GM21825 (cell line): ENCODE measurements around the gene PCDH8.

ENCODE experiments used
- ATAC-seq: cut with Tn5 transposase; IDR thresholded peaks from one replicate; pipeline ENCODE4 v1.9.1; 2021; ENCODE audit warnings: mild to moderate bottlenecking, moderate library complexity; ENCODE audit not compliant: unreplicated experiment

The PCDH8 gene, protein sequence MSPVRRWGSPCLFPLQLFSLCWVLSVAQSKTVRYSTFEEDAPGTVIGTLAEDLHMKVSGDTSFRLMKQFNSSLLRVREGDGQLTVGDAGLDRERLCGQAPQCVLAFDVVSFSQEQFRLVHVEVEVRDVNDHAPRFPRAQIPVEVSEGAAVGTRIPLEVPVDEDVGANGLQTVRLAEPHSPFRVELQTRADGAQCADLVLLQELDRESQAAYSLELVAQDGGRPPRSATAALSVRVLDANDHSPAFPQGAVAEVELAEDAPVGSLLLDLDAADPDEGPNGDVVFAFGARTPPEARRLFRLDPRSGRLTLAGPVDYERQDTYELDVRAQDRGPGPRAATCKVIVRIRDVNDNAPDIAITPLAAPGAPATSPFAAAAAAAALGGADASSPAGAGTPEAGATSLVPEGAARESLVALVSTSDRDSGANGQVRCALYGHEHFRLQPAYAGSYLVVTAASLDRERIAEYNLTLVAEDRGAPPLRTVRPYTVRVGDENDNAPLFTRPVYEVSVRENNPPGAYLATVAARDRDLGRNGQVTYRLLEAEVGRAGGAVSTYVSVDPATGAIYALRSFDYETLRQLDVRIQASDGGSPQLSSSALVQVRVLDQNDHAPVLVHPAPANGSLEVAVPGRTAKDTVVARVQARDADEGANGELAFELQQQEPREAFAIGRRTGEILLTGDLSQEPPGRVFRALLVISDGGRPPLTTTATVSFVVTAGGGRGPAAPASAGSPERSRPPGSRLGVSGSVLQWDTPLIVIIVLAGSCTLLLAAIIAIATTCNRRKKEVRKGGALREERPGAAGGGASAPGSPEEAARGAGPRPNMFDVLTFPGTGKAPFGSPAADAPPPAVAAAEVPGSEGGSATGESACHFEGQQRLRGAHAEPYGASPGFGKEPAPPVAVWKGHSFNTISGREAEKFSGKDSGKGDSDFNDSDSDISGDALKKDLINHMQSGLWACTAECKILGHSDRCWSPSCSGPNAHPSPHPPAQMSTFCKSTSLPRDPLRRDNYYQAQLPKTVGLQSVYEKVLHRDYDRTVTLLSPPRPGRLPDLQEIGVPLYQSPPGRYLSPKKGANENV

DNA sequence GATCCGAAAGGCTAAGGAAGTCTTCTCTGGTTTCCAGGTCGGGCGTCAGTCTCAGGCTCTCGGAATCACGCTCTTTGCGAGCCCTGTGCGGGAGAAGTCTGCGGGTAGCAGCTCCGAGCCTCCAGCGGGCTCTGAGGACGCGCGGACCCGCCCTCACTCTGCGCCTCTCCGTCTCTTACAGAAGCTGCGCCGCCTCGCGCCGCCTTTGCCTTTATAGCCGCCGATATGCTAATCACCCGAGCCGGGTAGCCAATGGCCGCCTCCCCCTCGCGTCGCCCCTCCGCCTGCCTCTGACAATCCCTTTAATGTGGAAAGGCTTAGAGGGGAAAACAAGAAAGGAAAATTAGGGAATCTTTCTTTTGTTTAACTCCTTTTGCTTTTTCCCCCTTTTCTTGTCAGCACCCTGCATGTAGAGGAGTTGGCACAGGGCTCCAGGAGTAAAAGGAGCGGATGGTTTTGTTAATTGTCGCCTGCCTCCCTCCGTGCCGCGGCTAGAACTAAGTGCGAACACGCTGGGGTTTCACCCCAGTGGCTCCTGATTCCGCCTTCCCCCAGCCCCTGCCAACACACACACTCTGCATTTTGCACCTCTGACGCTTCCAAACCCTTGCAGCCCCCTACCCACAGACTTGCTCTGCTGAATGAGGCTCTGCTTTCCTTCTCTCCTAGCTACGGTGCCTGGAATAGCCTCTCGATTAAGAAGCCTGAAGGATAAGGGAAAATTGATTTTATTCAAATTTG lies at the start of gene PCDH8:
Gene PCDH8 (minus strand): TSS at position 186 of the 741 bp plus-strand sequence. CDS start 204 bp downstream, outside the sequence.
- ATAC-seq: no peak

- ATAC-seq: no peak
Observed at GRCh38 chr13:52896827-52897659, 48.6 kb upstream of the PCDH8 start.

DNA sequence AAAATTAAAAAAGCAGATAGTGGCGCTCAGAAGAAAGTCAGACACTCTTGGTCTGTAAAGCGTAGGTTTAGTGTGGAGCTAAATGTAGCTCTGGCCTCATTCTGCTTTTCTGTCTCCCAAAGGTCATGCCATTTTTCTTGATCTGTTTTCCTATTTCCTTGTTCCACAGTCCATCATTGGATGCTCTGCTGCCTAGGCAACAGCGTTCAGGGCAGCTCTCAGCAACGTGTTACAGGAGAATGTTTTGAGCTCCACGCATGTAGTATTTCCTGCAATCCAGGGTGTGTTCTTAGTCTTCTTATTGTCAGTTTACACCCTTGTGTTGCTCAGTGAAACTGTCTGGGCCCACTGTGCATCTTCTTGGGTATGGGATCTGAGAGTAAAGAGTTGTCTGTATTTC lies 46.0 kb upstream of the PCDH8 start:
- no peak for ATAC-seq

GRCh38 chr13:52892925-52893324 lies 44.5 kb upstream of the PCDH8 start:
- no peak for ATAC-seq

DNA sequence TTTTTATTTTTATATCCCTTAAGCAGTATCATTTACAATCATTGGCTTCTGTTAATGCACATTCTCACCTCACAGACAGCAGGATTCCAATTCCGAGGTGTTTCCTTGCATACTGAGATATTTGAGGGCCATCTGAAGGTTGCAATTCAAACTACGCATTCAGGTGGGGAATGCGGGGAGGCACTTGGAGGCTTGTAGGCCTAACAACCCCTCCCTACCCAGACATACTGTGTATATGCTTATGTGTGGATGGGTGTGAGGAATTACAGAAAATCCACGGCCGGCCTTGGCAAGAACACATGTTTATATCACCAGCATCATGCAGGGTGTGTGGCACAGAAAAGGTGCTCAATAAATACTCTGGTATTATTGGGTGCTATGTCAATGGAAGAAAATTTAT lies 43.3 kb upstream of the PCDH8 start:
- no peak for ATAC-seq

- ATAC-seq: no peak
Observed at GRCh38 chr13:52887165-52887564, 38.7 kb upstream of the PCDH8 start.

DNA sequence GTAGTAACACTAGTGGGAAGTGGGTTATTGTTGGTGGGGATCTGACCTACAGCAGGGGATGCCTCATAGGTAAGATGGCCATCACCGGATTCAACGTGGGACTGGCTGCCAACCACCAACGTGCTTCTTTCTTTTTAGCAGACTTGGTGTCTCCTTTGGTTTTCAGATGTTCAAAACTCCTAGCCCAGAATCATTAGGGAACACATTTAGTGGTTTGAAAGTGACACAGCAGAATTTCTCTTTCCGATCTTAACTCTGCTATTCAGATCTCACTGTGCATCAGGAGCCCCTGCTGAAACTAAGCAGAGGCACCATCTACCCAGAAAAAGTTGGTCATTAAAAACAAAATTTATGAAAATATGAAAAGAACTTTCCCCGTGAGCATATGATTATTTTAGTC lies 36.7 kb upstream of the PCDH8 start:
- no peak for ATAC-seq

- no peak for ATAC-seq
Observed at GRCh38 chr13:52884429-52885010, 36.1 kb upstream of the PCDH8 start.

DNA sequence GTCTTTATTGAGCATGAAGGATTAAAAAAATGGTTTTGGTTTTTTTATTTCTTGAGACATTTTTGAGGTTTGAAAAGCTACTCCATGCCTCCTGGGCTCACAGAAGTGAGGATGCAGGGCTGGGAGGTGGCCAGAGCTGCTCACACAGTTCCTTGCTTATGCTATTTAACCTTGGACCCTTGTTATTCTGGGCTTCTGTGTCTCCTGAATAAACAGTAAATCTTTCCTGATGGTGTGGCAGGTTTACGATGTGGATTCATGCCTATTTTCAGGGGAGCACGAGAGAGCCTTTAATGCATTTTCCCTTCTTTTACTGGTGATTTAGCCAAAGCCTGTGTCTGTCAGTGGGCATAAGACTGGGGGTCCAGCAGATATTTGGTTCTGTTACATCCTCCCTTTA lies 34.3 kb upstream of the PCDH8 start:
- ATAC-seq: no peak

- no peak for ATAC-seq
Observed at GRCh38 chr13:52879950-52880741, 31.7 kb upstream of the PCDH8 start.

DNA sequence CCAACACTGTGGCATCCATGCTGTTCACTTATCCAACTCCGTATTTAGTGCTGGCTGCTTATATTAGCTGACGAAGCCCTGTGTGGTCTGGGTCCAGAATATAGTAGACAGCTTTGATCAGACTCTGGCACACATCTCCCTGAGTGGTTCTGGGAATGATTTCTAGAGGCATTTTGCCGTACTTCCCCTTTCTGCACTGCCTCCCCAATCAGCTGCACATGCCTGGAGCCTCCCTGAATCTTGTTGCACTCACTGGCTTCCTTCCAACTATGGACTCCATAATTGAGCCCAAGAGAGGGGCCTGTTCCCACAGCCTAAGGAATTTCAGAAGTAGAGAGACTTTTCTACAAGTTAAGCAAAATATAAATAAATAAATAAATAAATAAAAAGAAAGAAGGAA lies 30.4 kb upstream of the PCDH8 start:
- no peak for ATAC-seq

DNA sequence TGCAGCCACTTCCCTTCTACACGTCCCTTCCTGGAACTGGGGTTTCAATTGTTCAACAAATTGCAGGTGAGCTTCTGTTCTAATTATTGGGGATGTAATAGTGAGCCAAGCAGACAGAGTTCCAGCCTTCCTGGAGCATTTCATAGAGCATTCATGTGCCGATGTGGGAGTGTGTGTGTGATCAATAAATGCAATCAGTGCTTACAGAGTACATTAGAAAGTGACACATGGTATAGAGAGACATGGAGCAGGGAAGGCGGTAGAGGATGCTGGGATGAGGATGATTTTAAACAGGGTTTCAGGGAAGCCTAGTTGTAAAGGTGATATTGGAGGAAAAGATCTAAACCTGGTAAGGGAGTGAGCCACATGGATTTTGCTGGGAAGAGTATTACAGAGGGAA lies 21.7 kb upstream of the PCDH8 start:
- ATAC-seq: no peak

DNA sequence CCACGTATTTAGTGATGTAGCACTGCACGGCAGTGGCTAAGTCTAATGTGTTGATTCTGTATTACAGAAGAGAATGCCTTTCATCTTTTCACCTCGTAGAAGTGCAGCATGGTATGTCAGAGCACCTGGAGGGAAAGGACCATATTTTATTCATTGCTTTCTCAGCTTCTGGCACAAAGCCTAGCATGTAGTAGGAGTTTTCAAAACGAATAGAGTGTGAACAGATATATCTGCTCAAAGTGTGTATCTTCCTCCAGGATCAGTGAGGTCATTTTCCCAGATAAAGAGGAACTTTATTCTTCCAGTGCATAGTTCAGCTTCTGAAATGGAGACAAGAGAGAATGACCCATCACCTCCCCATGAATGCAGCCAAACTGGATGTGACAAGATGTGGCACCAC lies 21.2 kb upstream of the PCDH8 start:
- ATAC-seq: no peak

- ATAC-seq: no peak
Observed at GRCh38 chr13:52869050-52869449, 20.6 kb upstream of the PCDH8 start.

DNA sequence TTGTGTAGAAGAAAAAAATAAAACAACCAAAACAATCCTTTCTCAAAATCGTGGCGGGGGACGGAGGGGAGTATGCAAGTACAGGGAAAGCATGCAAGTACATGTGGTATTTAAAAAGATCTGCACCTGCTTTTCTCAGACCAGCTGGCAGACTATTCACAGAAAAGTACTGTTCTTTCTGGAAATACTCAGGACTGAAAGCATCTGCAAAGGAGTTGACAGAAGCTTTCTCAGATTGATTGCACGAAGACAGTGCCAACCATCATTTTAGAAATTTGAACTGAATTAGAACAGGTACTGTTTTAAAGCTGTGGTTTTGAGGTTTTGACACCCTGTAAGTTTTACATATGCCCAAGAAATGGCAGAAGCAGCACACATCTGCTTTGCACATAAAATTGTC lies 19.8 kb upstream of the PCDH8 start:
- ATAC-seq: no peak

DNA sequence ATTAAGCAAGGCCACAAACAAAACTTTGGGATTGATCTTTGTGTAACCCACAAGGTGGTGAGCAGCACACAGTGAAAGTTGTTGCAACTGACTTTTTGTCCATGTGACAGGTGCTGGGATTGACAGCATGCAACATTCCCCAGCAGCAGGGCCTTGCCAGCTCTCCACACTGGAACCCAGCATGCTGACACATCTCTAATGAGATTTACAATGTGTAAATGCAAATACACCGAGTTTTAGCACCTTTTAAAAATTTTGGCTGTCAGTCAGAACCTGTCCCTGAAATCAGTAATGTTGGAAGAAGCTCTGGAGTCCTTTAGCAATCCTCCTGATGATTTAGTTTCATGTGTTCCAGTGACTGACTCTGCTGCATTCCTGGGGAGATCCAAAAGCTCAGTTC lies 16.5 kb upstream of the PCDH8 start:
- no peak for ATAC-seq

- no peak for ATAC-seq
Observed at GRCh38 chr13:52862358-52863206, 14.1 kb upstream of the PCDH8 start.

- no peak for ATAC-seq
Observed at GRCh38 chr13:52852444-52852843, 4.0 kb upstream of the PCDH8 start.
